NCI-H2227 treated with DMSO at 0.1 percent for 48 hours (cell line): ENCODE results near the gene GAREM1.
A peak's percentile ranks its signal among the peaks of the same experiment; 100 is the strongest.

Experiments
- DNase-seq: peaks from one replicate; lab custom pipeline; 2025; lab: John Stamatoyannopoulos, UW

The GAREM1 gene

DNA sequence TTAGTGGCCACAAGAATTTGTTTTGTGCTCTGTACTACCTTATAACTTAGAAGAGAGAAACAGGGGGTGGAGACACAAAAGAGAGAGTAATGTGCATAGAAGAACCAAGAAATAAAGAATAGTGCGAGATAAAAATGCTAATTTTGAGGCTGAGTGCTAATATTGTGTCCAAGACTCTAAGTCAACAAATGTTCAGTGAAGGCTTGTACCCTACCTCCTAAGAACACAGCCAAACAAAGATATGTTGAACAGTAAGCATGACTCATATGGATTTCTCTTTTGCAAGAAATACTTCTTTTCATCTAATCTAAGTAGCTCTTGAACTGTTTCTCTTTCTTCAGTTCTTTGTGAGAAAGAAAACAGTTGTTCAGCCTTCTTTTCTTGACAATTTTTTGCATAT is 45.2 kb downstream of the GAREM1 start:
- no peak for DNase-seq

DNA sequence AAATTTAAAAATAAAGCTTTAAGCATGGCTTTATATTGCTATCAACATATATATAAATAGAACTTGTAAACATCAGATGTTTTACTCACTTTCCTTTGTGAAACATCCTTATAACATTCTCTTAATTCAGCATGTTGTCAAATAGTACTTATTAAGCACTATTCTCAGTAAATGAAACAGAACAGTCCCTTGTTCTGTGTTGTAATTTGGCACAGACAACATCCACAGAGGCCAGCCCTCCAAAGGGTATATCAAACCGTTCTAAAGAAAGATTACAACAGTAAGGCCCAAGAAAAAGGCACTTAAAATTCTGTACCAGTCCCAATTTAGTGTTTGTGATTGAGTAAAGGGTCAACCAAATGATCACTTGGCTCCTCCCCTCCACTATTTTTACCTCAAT is 46.0 kb downstream of the GAREM1 start:
- no peak for DNase-seq

DNA sequence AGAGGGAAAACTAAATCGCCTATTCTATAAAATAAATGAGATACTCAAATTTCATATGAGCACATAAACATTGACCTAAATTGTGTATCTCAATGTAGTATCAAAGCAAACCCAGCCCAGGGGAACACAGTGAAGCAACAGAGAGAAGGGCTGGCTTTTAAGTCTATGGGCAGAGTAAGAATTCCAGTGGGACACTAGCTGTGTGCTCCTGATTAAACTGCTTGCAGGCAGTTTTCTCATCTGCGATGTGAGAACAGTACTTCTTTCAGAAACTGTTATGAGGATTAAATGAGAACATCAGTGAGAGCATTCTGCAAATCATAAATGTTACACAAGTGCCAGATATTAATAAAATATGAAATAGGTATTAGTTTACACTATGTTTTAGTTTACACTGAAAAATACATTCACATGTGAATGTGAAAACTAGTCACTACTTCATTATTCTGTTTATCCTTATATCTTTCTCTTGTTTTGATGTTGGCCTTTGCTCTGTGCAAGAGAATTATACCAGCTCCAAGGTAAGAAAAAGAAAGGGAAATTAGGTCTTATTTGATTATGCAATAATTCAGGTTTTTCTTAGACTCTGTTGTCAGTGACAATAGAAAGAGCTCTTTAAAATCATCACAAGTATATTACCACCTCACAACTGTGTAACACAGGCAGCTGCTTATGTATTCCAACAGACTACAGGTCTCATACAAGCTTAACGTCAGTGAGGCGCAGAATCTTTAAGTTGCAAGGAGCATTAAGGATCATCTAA is 47.5 kb downstream of the GAREM1 start:
- DNase-seq = no peak

DNA sequence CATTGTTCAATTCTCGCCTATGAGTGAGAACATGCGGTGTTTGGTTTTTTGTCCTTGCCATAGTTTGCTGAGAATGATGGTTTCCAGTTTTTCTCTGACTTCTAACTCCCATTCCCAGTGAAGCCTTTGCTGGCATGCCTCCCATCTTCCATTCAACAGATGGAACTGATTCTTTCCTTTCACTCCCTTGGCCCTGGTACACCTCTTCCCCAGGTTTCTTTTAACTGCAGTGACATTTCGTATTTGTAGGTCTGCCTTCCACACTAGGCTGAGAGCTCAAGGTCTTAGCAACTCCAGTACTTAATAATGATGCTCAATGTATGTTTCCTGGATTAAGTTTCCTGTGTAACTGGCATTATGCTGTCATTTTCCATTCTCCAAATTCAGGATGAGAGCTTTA is 48.5 kb downstream of the GAREM1 start:
- DNase-seq = no peak

DNA sequence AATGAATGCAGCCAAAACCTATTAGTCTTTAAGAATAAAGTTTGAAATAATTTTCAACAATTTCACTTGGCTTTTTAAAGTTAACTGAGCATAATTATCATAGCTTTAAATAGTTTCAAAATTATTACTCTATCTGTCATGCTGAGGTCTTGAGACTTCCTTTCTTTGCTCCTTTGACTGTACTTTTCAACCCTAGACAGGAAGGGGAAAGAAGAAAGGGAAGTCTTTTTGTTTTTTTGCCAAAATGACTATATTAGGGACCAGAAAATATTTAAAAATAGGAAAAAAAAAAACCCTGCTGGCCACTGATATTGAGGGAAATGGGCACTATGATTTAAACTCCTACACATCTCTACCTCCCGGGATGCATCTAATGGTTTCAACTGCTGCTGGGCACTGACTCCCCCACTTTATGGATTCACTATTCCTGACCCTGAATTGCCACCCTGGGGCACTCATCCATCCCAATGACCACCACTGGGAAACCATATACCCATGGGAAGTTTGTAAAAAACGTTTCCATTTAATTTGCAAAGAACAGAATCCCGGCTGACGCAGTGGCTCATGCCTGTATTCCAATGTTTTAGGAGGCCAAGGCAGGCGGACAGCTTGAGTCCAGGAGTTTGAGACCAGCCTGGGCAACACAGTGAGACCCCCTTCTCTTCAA is 50.5 kb downstream of the GAREM1 start:
- no peak for DNase-seq

DNA sequence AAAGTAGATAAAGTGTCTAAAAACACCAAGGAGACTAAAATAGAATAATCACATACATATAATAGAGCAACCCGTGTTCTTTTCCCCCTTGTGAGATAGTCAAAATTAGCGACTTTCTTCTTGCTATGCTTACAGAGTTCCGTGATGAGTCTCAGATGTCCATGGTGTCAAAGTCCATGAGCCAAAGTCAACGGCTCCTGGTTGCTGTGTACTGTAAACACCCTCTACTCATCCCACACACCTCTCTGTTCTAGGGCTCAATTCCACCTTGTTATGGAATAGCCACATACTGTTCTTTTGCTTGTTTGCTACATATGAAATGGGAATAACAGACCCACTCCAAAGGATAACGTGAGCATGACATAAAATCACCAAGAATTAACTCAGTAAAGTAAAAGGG is 52.5 kb downstream of the GAREM1 start:
- no peak for DNase-seq

DNA sequence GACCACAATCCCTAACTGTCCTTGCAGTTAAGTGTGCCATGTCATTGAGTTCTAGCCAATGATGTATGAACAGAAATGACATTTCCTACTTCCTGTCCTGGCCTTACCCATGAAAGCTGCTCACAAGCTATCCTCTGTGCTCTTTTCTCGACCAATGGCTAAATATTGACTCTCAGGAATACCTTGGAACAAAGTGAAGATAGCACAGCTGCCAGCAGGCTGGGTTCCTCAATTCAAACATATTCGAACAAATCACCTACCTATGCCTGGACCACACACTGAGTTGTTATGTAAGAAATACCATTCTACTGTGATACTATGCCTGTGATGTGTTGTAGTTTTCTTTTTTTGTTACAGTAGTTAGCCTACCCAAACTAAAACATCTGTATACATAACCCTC is 65.1 kb downstream of the GAREM1 start:
- no peak for DNase-seq

DNA sequence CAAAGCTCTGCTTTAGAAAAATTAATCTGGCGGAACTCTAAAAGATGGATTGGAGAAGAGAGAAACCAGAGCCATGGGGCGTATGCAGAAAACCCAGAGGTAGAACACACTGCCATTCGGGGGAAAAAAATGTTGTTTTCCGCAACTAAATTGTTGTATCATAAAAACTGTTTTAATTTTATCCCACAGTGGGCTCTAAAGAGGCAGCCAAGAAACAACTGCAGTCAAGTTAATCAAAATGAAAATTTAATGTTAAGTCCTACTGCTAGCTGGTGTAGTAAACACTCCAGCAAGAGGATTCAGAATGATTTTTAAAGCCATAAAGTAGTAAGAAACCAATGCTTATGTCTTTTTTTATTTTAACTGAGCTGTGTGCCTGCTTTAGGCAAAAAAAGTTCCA is 69.1 kb downstream of the GAREM1 start:
- DNase-seq = no peak

DNA sequence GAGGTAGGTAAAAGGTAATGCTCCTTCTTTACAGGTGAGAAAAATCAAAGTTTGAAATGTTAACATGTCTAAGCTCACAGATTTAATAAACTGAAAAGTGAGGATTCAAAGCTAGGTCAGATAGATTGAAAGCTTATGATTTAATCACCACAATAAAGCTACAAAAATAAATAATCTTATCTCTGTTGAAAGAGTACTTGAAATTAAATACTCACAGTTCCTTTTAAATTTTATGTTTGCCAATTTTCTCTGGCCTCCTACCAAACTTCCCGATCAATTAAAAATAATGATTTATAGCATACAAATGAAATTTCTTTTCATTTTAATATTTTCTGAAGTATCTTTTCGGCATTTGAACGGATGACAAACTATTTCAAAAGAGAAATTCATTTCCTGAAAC is 77.3 kb downstream of the GAREM1 start:
- no peak for DNase-seq

DNA sequence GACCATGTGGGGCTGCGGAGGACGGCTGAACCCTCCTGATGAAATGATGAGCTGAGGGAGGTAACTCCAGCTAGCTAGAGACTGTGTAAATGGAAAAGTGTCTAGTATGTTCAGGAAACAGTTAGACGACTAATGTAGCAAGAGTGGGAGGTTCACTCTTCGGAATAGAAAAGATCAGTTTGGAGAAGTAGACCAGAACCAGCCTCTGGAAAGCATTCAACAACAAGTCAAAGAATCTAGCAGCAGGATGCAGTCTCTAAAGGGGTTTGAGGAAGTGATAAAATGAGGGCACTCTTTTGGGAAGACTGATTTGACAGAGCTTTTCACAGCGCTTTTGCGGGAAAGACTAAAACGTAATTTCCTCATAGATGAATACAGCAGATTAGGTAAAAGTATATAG is 79.6 kb downstream of the GAREM1 start:
- no peak for DNase-seq

DNA sequence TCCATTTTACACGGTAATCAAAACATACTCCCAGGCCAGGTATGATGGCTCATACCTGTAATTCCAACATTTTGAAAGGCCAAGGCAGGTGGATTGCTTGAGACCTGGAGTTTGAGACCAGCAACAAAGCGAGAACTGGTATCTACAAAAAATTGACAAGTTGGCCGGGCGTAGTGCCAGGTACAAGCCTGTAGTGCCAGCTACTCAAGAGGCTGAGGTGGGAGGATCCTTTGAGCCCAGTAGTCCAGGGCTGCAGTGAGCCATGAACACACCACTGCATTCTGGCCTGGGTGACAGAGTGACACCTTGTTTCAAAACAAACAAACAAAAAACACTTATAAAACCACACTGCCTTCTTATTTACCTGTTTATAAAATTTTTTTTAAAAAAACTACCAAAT is 80.8 kb downstream of the GAREM1 start:
- DNase-seq = no peak

DNA sequence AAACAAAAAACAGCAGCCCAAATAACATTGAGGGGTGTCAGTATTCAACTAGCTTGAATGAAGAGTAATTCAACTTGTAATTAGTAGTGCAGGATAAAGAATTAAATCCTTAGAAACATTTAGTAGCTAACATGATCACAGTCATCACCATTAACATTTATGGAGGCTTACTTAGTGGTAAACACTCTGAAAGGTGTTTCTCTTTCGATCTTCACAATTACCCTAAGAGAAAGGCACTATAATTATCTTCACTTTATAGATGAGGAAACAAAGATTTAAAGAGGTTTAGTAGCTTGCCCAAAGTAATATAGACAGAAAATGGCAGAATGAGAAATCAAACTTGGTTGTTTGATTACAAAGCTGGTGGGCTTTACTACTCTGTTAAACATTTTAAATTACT is 81.5 kb downstream of the GAREM1 start:
- DNase-seq = no peak

DNA sequence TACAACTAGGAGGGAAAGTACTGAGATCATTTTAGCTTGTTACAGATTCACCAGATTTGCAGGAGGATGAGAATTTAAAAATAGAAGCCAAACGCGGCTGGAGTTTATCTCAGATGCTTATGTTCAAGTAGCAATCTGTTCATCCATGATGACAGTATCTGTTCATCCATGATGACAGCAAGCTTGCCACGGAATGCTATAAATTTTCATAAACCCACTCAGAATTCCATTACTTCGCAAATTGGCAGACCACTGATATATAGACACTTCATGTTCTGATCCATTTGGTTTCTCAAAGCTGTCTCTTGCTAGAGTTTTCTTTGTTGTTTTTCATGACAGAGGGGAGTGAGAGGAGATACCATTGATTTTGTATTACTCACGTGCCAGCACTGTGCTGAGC is 84.2 kb downstream of the GAREM1 start:
- DNase-seq = no peak

DNA sequence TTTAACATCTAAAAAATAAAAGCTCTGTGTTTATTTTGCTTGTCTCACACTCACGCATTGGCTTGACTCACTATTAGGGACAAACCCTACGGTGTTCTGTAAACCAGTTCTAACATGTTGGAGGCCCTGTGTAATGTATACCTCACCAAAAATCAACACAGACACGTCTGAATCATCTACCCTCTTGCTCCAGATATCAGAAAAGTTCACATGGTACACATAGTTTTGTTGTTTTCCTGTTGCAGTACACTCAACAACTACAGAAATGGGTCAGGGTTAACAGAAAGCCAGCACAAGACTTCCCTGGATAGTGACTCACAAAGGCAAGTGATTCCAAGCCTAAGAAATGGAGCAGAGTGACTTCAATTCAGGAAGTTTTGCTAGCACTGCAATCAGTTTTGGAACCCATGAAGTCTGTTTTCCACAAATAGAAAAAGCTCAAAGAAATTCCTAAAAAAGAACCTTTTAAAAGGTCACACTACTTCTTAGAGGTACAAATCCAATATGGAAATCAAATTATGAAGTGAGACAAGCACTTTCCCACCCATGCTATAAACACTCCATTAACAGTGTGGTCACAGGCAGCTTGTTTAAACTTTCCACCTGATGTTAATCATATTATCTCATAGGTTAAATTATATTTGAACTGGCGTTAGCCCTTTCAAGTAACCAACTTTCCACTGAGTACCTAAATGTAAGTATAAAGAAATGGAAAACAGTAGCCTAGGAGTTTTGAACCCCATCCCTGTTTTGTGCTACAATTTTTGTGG is 87.4 kb downstream of the GAREM1 start:
- no peak for DNase-seq

DNA sequence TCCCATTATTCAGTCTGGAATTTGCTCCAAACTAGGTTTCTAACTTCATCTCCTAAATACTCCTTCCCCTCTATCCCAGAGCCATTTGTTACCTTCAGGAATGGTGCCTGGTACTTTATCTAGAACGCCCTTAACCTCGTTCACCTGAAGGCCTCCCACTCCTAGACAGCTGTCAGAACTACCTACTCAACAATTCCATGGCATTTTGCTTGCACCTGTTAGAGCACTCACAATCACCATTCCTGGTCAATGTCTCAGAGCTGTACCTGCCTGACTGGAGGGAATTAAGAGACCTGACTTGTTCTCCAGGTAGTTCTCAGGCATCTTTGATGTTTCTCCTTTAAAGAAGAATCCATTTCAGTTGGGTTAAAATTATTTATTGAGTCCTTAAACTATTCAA is 88.9 kb downstream of the GAREM1 start:
- no peak for DNase-seq

DNA sequence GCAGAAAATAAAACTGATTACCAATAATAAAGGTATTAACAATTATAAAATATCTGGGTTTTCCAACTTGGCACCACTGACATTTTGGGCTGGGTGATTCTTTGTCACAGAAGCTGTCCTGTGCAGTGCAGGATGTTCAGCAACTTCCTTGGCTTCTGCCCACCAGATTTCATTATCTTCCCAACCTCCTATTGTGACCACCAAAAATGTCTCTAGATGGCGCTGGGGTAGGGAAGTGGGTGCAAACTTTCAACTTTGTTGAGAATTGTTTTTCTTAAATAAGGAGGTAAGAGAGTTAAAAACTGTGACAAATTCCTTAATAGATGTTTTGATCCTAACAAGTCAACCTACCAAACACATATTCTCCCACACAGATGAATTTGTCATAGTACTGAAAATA is 90.1 kb downstream of the GAREM1 start:
- DNase-seq = no peak

DNA sequence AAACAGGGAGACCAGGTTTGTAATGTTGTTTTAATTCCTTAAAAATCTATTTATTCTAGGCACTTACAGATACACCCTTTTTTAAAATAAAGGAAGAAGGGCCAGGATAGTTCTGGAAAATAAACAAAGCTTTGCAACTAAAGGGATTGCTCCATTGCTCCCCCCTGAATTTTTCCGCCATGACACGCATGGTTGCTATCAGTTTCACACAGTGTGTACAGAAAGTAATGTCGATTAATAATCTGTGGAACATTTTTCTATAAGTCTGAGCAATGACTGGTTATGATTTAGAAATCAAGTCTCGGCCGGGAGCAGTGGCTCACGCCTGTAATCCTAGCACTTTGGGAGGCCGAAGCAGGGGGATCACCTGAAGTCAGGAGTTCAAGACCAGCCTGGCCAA is 90.8 kb downstream of the GAREM1 start:
- DNase-seq = no peak

DNA sequence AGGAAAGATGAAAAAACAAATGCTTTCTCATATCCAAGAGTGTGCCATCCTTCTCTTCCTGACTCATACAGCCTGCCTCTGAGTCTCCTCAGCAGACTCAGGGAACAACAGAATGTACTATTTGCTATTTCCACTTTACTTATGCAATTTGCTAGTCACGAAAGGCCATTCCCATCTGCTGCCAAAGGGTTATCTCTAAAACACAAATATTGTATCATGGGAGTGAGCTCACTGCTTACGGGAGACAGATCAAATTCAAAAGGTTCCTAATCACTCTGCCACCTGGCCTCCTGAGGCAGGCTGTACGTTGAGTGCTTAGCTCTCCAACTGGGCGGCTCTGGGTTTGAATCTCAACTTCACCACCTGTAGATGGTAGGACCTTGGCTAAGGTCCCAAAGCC is 92.0 kb downstream of the GAREM1 start:
- DNase-seq = peak; percentile 62

DNA sequence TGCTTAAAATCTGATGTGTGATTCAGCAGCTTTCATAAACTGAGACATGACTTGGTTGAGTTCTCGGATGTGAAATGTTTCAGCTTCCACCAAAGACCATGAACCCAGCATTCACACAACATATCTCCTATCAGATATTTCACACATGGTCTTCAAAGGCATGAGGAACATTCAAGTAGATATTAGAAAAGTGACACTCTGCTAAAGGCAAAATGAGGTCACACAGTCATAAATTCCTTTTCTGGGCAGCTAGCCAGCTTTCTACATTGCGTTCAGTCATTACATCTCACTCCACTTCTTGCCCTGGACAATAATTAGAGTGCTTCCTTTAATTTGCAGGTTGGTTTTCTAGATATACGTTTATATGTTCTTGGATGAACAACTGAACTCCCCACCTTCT is 96.7 kb downstream of the GAREM1 start:
- peak; percentile 76 for DNase-seq

DNA sequence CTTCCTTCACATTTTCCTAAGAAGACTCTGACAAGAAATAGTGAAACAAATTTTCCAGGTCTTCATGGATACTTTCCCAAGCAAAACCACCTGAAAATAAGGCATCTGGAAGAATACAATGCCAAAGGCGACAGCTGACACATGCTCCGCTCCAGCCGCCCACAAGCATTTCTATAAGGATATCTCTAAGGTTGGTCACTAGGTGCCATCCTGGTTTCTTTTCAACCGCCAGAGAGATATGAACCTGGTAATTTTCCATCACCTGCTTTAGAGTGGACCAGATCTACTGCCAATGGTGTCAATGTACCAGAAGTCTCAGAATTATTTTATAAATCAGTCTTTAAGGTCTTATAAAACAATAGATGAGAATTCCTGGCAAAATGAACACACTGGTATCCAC is 97.2 kb downstream of the GAREM1 start:
- no peak for DNase-seq

DNA sequence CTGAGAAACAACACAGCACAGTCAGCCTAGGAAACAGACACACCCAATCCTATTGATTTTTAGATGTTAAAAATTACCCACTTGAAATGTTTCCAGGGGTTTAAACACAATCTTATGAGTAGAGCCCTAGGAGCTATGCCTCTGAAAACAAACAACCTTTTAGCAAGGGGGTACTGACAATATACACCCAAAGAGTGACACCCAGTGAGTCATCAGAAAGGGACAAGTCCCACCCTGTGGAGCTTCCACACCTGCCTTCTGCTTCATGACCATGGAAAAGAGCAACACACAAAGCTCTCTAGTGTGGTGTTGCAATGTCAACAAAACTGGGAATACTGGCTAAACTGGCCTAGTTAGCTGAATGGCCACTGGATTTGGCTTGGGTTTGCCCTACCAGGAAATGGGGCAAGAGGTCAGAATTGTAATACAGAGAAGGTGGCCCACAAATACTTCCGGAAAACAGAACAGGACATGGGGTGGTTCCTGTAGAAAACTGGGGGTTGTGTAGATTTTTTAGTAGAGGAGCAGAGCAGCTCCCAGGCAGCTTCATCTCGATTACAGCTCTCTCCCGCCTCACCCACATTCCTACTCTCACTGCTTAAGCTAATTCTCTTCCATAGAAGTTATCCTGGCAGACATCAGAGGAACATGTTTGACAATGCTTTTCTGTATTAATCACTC is 98.2 kb downstream of the GAREM1 start:
- DNase-seq = peak; percentile 88

DNA sequence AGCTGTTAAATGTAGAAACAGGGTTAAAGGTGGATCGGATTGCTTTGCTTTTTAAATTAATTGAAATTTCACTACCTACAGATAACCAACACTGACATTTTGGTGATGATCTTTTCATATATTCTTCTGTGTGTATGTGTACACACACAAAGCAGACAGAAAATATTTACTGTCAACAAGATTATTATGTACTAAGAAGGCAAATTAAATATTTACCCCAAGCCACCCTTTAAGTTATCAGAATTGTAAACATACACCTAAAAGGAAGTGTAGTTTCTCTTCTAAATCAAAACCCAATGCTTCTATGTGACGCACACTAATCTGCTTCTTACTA is 98.7 kb downstream of the GAREM1 start:
- no peak for DNase-seq

DNA sequence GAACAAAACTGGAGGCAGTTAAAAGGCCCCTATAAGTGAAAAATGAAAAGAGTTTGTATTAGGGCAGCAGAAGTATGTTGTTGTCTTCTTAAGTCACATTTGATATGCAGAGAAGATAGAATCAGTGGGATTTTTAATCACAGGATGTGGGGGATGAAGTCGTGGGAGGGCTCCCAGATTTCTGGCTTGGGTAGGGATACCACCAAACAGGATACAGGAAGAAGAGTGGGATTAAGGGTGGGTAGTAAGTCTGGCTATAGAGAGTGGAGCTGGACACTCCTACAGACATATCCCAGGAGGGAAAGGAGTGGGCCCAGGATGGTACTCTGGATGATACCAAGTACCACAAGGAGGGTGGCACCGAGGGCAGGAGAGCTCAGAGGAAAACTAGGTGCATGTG is 99.3 kb downstream of the GAREM1 start:
- no peak for DNase-seq
